COLO829 (cell line): ENCODE measurements around the gene NHSL1.
"Not testable (repeated sequence)": the region's sequence is repeated elsewhere in the genome, so short reads cannot be mapped to it uniquely, and the experiment has no call there.

Experiments used
- DNase-seq: peaks from one replicate; pipeline ENCODE4 v3.0.0; 2012; ENCODE audit warnings: low spot score

NHSL1 gene

DNA sequence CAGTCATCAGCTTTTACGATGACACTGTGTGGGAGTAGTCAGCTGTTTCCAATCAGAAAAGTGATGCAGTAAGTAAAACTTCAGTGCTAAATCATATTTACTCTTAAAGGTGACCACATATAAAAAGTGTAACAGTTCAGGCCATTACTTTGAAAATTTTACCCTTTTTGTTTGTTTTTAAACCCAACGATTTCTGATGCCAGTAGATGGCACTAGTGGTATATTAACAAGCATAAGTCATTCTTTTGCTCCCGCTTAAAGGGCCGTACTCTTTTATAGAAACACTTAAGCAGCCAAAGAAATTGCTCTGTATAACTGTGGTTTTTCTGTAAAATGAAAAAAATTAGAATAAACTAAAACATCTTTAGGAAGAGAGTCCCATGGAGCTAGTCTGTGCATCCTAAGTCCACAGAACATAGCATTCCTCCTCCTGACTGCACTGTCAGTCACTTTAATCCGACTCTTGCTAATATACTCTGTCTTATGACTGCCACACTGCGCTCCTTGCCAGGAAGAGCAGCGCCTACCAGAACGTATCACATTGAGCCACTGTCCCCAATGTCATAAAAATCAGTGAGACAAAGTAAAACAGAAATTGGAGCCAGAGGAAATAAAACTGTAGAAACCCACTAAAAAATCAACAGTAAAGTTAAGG lies 70.2 kb downstream of the NHSL1 start:
- DNase-seq, result no peak

DNA sequence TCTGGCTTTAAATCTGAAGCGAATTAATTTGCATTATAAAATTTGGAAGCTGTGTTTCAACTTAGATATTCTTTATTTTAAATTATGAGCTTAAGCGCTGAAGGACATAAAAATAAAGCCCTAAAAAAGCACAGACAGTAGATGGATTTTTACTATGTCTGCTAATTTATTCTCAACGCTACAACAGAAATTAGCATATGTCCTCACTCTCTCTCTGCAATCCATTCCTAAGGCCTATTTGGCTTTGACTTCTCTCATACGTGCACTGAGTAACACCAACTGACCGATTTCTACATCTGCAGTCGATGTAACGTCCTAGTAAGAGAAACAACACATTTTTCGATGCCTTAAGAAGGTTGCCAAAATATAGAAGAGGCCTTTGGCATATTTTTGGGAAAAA lies 71.6 kb downstream of the NHSL1 start:
- no peak for DNase-seq

DNA sequence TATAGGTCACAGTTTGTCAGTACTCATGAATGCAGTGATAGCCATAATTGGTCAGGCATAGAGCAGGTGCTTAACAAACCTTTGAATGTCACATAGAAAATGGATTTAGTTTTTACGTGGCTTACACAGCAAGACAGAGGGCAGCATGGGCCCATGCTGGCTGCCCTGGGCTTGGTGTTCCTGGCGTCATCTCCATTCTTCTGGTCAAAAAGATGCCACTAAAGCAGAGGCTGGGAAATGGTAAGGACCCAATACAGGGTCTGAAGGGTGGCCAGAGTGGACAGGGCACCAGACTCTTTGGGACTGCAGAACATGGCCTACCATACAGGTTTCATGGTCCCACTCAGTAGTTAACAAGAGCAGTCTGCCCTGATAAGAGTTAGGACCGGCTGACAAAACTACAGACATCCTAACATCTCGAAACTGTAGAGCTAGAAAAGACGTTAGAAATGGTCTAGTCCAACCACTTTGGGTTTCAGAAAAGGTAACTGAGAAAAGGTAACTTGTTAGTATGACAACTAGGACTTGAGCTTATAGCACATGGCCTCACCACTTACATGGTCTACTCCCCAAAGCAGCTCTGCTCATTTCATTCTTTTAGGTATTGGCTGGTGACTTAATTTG lies 72.7 kb downstream of the NHSL1 start:
- DNase-seq, result no peak

DNA sequence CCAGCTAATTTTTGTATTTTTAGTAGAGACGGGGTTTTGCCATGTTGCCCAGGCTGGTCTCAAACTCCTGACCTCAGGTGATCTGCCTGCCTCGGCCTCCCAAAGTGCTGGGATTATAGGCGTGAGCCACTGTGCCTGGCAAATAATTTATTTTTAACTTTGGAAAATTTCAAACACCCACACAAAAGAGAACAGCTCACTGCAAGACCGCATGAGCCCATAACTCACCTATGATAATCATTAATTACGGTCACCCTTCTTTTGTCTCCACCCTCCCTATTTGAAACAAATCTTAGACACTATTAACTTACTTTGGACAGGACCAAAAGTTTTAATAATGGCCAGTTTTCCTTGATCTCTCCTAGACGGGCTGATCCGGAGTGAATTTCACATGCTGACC lies 74.0 kb downstream of the NHSL1 start:
- not testable (repeated sequence) for DNase-seq

DNA sequence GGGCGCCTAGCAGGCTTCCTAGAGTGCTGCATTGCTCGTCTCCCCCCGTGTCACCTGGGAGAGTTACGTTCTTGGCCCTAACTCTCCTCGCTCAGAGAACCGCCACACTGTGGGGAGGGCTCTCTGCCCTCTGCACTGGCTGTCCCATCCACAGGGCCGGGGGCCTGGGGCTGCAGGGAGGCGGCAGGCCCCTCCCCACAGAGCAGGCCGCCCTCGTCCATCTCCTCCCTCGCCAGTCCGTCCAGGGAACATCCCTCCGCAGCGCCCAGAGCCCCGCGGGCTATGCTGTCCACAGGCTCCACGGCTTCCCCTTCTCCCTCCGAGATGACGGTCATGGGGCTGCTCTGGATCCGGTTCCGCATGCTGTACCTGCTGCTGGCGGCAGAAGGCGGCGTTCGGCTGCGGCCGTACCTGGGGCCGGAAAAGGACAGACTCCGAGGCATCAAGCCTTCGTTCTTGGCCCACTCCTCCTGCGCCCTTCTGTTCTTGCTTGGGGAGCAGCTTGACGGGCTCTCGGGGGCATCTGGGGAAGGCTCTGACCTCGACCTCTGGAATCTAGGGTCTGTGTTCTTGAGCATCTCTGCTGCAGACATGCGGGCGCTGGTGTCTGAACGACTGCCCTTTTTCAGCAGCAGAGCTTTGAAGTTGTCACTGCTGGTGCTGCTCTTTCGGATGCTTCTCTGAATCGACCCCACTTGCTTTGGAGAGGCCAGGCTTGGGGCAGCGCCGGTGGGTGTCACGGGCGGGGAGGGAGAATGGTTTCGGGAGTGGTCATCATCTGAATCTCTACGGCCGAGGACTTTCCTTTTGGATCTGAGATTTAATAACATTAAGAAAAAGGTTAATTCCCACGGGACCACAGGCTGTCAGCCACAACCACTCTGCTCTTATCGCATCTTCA lies 75.0 kb downstream of the NHSL1 start:
- no peak for DNase-seq

DNA sequence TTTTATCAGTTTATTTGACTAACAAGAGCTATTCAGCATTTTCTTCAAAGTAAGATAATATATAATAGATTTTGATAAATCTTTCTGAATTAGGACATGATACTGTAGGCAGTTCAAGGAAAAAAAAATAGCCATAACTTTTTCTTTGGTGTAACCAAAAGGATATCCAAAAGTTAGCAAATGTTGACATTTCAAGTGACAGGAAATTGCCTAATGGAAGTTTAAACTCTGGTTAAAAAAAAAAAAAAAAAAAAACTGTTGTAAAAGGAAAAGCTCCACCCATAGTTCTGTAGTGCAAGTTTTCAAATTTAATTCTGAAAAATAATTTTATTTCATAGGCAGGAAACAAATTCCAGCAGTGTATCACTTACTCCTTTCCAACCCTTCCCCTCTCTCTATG lies 76.4 kb downstream of the NHSL1 start:
- no peak for DNase-seq

DNA sequence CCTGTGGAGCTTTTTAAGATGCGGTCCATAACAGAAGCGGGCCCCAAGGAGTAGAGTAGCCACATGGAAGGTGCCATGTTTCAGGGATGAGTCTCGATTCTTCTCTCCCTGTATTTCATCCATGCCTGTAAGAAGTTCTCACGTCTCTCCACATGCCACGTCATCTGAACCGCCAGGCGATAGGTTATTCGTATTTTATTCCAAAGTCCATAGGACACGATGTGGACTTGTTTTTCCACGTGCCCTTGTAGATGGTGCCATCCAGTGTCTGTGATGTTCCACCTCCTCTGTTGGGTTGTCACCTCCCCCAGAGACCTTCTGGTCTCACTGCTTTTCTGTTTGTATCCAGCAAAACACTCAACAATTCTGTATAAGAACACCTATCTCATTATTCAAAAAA lies 77.7 kb downstream of the NHSL1 start:
- no peak for DNase-seq

DNA sequence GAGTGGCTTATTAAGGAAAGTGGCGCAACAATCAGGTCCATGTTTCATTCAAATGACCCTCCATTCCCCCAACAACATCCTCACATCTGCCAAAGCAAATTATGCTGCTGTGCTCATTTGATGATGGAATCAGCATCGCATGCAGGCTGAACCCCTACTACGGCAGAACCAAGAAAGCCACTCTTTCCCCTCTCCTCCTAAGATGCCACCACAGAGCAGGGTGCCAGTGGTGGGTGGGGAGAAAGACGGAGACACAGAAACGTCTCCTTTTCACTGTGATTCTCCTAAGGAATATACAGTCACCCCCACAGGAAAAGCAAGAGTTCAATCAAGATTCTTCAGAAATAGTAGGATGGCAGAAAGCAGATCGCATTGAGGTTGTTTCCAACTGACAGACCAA lies 78.2 kb downstream of the NHSL1 start:
- no peak for DNase-seq

DNA sequence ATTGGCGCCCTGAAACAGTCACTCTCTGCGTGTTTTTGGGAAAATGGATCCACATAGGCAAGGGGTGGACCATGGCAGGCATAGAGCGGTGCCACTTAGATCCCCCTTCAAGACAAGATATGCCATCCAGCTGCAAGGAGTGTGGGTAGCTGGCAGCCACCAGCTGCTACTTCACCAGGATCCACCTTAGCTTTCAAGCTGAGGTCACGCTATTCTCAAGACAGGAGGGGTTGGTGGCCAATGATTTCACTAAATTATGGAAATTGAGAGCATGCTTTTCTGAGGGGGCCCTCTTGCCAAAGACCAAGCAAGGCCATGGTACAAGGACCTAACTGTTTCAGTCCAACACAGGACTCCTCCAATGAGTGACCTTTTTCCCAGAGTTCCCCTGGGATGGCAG lies 78.9 kb downstream of the NHSL1 start:
- no peak for DNase-seq

DNA sequence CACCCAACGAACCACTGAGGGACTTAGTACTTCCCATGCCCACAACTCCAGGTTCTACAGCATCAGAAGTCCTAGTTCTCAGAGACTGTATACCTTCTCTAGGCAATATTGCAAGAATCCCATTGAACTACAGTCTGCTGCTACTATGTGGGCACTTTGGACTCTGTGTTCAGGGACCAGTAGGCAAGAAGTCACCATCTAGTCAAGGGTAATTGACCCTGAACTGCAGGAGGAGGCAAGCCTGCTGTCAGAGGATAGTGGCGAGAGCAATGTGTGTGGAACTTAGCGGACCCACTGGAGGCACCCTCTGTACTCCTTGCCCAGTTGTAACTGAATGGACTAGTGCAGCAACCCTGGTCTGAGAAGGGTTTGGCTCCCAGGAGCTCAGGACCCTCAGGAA lies 79.5 kb downstream of the NHSL1 start:
- DNase-seq, result no peak

DNA sequence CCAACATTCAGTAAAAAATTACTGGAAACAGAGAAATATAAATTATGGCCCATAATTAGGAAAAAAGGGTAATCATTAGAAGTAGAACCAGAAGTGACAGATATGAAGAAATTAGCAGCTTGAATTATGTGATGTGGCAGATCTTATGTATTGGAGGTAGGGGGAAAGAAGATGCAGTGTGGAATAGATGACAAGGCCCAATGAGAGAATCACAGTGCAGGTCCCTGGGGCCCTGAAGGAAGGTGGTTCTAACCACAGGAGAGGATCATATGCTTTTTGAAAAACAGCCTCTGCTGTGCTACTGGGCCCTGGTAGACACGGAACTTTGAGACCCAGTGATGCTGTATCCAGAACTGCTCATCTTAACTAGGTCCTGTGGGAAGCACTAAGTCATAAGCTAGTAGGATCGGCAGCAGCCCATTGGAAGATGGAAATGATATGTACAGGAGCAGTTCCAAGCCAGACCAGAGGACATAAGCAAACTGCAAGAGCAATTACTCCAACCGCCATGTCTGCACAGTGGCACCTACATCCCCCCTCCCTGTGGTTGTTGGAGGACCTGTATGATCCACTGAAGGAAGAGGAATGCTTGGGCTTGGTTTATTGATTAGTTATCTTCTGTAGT lies 81.1 kb downstream of the NHSL1 start:
- DNase-seq, result no peak

DNA sequence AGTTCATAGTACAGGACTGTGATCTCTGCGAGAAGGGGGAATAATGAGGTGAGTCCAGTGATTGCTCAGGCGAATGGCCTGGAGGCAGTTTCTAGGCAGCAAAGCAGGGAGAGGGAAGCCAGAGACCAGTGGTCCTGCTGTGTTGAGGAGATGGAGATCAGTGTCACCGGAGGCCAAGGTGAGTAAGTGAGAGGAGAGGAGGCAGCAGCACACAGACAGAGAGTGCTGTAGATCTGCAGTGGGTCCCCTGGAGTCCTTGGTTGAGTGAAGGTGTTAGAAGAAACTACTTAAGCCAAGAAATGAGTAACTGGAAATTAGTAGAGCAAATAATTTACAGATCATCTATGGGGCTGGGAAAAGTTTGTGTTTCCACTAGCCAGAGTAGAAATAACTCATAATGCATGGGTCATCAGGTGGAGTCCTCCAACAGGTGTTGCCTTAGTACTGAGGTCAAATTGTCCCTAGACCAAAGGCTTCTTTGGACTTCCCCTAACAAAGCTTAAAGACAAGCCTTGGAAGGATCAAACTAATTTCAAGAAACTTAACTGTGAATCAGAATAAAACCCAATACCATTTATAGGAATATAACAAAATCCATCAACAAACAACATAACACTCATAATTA lies 81.7 kb downstream of the NHSL1 start:
- DNase-seq, result no peak

DNA sequence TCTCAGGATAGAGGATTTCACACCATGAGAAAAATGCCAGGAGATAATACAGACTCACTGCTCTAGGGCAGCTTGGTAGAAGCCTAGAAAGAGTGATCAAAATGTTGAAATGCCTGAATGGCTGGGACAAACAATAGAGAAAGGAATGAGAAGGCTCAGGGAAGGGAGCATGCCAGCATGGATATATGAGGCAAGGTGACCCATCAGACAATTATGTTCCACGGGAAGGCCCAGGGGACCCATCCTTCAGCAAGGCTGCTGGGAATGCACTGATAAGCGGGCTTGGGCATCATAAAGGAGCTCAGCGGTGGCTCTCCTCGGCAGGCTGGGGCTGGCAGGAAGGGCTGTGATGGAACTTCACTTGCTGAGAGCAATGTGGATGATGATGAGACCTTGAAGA lies 83.1 kb downstream of the NHSL1 start:
- no peak for DNase-seq

DNA sequence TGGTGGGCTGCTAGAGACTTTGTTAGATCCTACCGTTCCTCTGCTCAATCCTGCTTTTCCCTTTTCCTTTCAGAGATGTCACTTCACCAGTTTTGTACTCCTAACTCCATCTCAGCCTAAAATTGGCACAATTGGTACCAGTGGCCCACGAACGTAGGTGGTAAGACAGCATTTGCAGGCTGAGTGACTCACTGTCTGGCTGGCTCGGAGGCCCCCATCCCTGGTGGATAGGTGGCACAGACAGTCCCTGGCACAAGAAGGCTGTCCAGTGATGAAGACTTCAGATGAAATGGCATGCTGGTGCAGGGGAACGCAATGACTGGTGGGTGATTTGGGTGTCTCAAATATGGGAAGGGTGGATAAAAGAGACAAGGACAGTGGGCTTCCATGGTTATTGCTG lies 84.2 kb downstream of the NHSL1 start:
- no peak for DNase-seq

DNA sequence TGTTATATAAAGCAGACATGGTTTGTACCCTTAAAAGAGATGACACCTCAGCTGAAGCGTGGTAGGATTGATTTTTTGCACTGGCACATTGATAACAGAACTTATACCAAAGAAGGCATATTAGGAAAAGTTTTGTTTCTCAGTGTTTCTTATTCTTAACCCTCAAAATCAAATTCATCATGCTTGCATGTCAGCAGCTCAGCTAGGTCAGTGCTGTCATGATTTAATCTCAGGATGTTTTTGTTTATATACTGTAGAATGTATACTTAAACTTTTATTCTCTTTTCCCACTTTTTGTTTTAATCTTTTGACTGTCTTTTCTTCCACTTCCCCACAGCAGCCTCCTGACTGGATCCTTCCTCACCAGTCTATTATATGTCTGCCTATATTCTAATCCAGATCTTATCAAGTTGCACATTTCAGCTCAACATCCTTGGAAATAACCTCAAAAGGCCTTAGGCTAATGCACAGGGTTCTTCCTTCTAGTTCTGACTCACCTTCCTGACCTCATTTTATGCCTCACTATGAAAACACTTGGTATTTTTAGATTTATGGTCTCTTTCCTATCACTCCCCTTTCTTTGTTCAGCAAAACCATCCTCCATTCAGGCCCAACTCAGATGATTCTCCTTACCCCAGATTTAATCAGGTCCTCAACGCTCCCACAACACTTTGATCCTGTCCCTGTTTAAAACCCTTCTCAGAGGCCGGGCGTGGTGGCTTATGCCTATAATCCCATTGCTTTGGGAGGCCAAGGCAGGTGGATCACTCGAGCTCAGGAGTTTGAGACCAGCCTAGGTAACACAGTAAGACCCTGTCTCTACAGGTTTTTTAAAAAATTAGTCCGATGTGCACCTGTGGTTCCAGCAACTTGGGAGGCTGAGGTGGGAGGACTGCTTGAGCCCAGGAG lies 88.1 kb downstream of the NHSL1 start:
- peak; percentile 47 for DNase-seq

DNA sequence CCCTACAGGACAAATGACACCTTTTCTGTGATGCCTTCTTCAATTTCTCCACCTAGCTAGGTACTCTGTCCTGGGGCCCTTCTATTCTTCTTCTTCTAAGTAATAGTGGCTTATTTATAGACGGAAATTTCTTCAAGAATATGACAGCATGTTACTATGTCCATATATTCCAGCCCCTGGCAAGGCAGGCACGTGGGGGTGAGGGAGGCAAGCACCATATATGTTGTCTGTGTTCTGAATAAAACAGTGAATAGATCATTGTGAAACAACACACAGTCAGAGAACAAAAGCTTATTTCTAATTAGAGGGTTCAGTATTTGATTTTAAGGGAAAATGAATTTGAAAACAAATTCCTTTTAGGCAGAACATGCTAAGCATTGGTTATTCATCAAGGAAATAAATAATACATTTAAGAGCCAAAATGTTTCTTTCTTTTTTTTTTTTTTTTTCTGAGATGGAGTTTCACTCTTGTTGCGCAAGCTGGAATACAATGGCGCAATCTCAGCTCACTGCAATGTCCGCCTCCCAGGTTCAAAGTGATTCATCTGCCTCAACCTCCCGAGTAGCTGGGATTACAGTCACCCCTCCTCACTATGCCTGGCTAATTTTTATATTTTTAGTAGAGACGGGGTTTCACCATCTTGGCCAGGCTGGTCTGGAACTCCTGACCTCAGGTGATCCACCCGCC lies 89.1 kb downstream of the NHSL1 start:
- no peak for DNase-seq

DNA sequence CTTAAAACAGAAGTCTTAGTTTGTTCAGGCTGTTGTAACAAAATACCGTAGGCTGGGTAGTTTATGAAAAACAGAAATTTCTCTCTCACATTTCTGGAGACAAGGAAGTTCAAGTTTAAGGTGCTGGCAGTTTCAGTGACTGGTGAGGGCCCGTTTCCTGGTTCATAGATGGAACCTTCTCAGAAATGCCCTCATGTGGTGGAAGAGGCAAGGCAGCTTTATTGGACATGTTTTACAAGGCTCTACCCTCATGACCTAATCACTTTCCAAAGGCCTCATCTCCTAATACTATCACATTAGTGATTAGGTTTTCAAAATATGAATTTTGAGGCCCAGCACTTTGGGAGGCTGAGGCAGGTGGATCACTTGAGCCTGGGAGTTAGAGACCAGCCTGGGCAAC lies 92.9 kb downstream of the NHSL1 start:
- no peak for DNase-seq

DNA sequence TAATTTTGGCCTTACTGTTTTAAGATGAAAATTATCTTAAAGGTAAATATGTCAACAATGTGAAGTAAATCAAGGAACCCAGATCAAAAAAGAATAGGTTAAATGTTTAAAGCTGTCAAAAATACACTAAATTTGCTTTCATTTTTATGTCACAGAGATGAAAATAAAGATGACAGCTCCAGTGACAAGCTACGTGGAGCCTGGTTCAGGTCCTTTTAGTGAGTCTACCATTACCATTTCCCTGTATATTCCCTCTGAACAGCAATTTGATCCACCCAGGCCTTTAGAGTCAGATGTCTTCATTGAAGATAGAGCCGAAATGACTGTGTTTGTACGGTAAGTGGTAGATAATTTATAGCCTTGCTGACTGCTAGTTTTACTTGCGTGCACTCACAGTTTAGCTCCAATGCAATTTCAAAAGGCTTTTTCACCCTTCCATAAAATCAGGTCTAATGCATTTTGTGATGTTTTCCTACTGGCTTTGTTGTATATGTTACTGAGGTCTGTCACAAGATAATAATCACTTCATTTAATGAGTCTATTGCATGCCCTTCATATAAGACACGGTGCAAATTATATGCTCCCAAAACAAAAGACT lies 93.4 kb downstream of the NHSL1 start:
- DNase-seq, result no peak

DNA sequence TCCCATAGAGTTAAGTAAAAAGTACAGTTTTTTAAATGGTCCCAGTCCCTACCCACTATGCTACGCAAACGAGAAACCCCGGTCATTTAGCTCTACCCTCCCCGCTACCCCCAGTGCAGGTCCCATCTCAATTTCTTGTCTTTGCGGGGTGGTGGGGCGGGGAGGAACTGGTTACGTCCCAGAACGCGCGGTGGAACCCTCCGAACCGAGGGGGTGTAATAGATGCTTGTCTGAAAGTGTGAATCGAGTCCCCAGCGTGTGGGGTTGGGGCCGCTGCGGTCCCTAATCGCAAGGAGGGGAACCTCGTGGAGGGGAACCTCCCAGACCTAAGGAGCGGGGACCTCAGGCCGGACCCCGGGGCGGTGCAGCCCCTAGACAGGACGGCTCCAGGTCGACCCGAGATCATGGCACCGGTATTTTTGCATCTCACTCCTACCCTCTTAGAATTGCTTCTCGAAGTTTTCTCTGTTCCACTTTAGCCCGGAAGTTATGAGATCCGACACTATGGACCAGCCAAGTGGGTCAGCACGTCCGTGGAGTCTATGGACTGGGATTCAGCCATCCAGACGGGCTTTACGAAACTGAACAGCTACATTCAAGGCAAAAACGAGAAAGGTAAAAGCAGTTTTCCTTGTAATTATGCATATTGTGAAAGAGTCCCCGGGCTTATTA lies 94.5 kb downstream of the NHSL1 start:
- no peak for DNase-seq
